WTC11 (cell line): ENCODE results near the gene DDX20. TPM values are rescaled to one million over a fixed set of nuclear protein-coding genes. Genes with fewer than 3 reads are reported as not detected.

Experiments used
- ATAC-seq: fragments of 200-7000 bp; cut with Tn5 transposase; 2 replicates; pipeline ENCODE4 v1.10.0; 2021; ENCODE audit warnings: mild to moderate bottlenecking, moderate library complexity
- CTCF ChIA-PET: fragments of 300-600 bp; sonication (Branson Sonifier 250); formaldehyde crosslinking; loops from one replicate; lab custom pipeline; 2021; ENCODE audit warnings: antibody characterized with exemption; lab: Charles Lee
- POLR2A ChIA-PET: fragments of 350-600 bp; sonication (Branson Sonifier 250); formaldehyde crosslinking; loops from one replicate; lab custom pipeline; 2021; ENCODE audit warnings: antibody characterized with exemption; lab: Charles Lee
- DNase-seq: peaks from one replicate; pipeline ENCODE4 v3.0.0; 2021; ENCODE audit warnings: low spot score
- H3K27ac Mint-ChIP-seq: 2 replicates; pipeline ENCODE4 v1.8.0; 2021; ENCODE audit warnings: mixed read lengths
- H3K27me3 Mint-ChIP-seq: 2 replicates; pipeline ENCODE4 v1.8.0; 2021; ENCODE audit warnings: low read depth, mild to moderate bottlenecking, moderate library complexity, mixed read lengths
- H3K36me3 Mint-ChIP-seq: 2 replicates; pipeline ENCODE4 v1.8.0; 2021; ENCODE audit warnings: mixed read lengths
- H3K4me1 Mint-ChIP-seq: 2 replicates; pipeline ENCODE4 v1.8.0; 2022; ENCODE audit warnings: mixed read lengths
- H3K4me3 Mint-ChIP-seq: 2 replicates; pipeline ENCODE4 v1.8.0; 2021; ENCODE audit warnings: mild to moderate bottlenecking, moderate library complexity, mixed read lengths
- H3K9me3 Mint-ChIP-seq: 2 replicates; pipeline ENCODE4 v1.8.0; 2021; ENCODE audit warnings: mixed read lengths
- ATF6 ChIP-seq: sonication (generic); formaldehyde crosslinking; IDR thresholded peaks from 2 replicates; pipeline ENCODE4 v1.8.1; 2023; ENCODE audit warnings: mild to moderate bottlenecking, missing genetic modification reagents
- CREB1 ChIP-seq: sonication (generic); formaldehyde crosslinking; IDR thresholded peaks from 2 replicates; pipeline ENCODE4 v1.8.0; 2023; ENCODE audit warnings: mild to moderate bottlenecking, missing genetic modification reagents
- E2F5 ChIP-seq: sonication (generic); formaldehyde crosslinking; IDR thresholded peaks from 2 replicates; pipeline ENCODE4 v1.8.1; 2022; ENCODE audit warnings: mild to moderate bottlenecking, moderate library complexity, missing genetic modification reagents
- EMX1 ChIP-seq: fragments of 250-450 bp; sonication (Bioruptor Pico); IDR thresholded peaks from 2 replicates; pipeline ENCODE4 v1.8.0; 2021; ENCODE audit warnings: mild to moderate bottlenecking
- ERG ChIP-seq: fragments of 250-450 bp; sonication (Bioruptor Pico); IDR thresholded peaks from 2 replicates; pipeline ENCODE4 v1.8.0; 2021; ENCODE audit warnings: mild to moderate bottlenecking
- ETV6 ChIP-seq: sonication (generic); formaldehyde crosslinking; IDR thresholded peaks from 2 replicates; pipeline ENCODE4 v1.8.1; 2022; ENCODE audit warnings: mild to moderate bottlenecking, missing genetic modification reagents
- FOXJ3 ChIP-seq: sonication (generic); formaldehyde crosslinking; IDR thresholded peaks from 2 replicates; pipeline ENCODE4 v1.9.0; 2021; ENCODE audit warnings: missing genetic modification reagents, mild to moderate bottlenecking, borderline replicate concordance
- GABPB1 ChIP-seq: sonication (generic); formaldehyde crosslinking; IDR thresholded peaks from 2 replicates; pipeline ENCODE4 v1.8.1; 2023; ENCODE audit warnings: mild to moderate bottlenecking, missing genetic modification reagents
- IRF1 ChIP-seq: sonication (generic); formaldehyde crosslinking; IDR thresholded peaks from 2 replicates; pipeline ENCODE4 v1.8.0; 2023; ENCODE audit warnings: missing genetic modification reagents
- MLX ChIP-seq: sonication (generic); formaldehyde crosslinking; IDR thresholded peaks from 2 replicates; pipeline ENCODE4 v1.8.1; 2023; ENCODE audit warnings: mild to moderate bottlenecking, missing genetic modification reagents, moderate library complexity
- MYBL2 ChIP-seq: sonication (generic); formaldehyde crosslinking; IDR thresholded peaks from 2 replicates; pipeline ENCODE4 v1.8.1; 2023; ENCODE audit warnings: mild to moderate bottlenecking, moderate library complexity, missing genetic modification reagents
- OVOL2 ChIP-seq: fragments of 250-450 bp; sonication (Bioruptor Pico); IDR thresholded peaks from 2 replicates; pipeline ENCODE4 v1.9.0; 2021; ENCODE audit warnings: mild to moderate bottlenecking, borderline replicate concordance
- RORB ChIP-seq: fragments of 250-450 bp; sonication (Bioruptor Pico); IDR thresholded peaks from 2 replicates; pipeline ENCODE4 v1.9.0; 2021; ENCODE audit warnings: mild to moderate bottlenecking
- TCF7 ChIP-seq: sonication (generic); formaldehyde crosslinking; IDR thresholded peaks from 2 replicates; pipeline ENCODE4 v1.8.0; 2022; ENCODE audit warnings: mild to moderate bottlenecking, low read depth, missing genetic modification reagents, moderate library complexity
- USF2 ChIP-seq: sonication (generic); formaldehyde crosslinking; IDR thresholded peaks from 2 replicates; pipeline ENCODE4 v1.8.1; 2023; ENCODE audit warnings: mild to moderate bottlenecking, missing genetic modification reagents, moderate library complexity
- ZBTB21 ChIP-seq: sonication (generic); formaldehyde crosslinking; IDR thresholded peaks from 2 replicates; pipeline ENCODE4 v1.8.1; 2023; ENCODE audit warnings: mild to moderate bottlenecking, missing genetic modification reagents, borderline replicate concordance
- ZNF138 ChIP-seq: sonication (generic); formaldehyde crosslinking; conservative IDR thresholded peaks from 2 replicates; pipeline ENCODE4 v1.8.1; 2022; ENCODE audit warnings: mild to moderate bottlenecking, moderate library complexity, missing genetic modification reagents
- ZNF219 ChIP-seq: sonication (generic); formaldehyde crosslinking; IDR thresholded peaks from 2 replicates; pipeline ENCODE4 v1.8.0; 2023; ENCODE audit warnings: missing genetic modification reagents, mild to moderate bottlenecking, borderline replicate concordance
- ZNF263 ChIP-seq: sonication (generic); formaldehyde crosslinking; IDR thresholded peaks from 2 replicates; pipeline ENCODE4 v1.8.1; 2022; ENCODE audit warnings: low read depth, mild to moderate bottlenecking, moderate library complexity, missing genetic modification reagents
- ZNF317 ChIP-seq: sonication (generic); formaldehyde crosslinking; IDR thresholded peaks from 2 replicates; pipeline ENCODE4 v1.8.1; 2023; ENCODE audit warnings: low read depth, mild to moderate bottlenecking, moderate library complexity, missing genetic modification reagents, borderline replicate concordance
- ZNF512 ChIP-seq: sonication (generic); formaldehyde crosslinking; IDR thresholded peaks from 2 replicates; pipeline ENCODE4 v1.8.1; 2022; ENCODE audit warnings: missing genetic modification reagents, borderline replicate concordance
- ZSCAN18 ChIP-seq: fragments of 250-450 bp; sonication (Bioruptor Pico); IDR thresholded peaks from 2 replicates; pipeline ENCODE4 v2.1.2; 2022; ENCODE audit warnings: mild to moderate bottlenecking, moderate library complexity
- total RNA-seq: library from RNA; stranded (reverse); gene quantifications from 3 replicates; pipeline ENCODE4 v1.2.3, GENCODE V29; 2021

DDX20 gene
- total RNA-seq, 1 experiment from 2014 or later, result 19.3 TPM

- no peak overlapping the region for H3K27ac Mint-ChIP-seq
- H3K36me3 Mint-ChIP-seq, result no peaks in the 10 kb centered on the region
- 0 out of 2 replicates have a peak, but pooled peaks cover 4% of the 10 kb centered on the region for H3K9me3 Mint-ChIP-seq
- ChIA-PET POLR2A (no interaction called here), CTCF (interaction anchor here (1.1 kb wide), 1 partner anchor 38 kb away, joined by 3 read pairs; no protein-coding TSS in a partner anchor)
- H3K4me1 Mint-ChIP-seq, result peaks cover 22% of the 10 kb centered on the region
- TF ChIP-seq ZNF317 (no peak), TCF7 (no peak), ZNF263 (CRISPR knock-in tag) (no peak), ZNF512 (CRISPR knock-in tag) (no peak), RORB (CRISPR knock-in tag) (no peak), CREB1 (CRISPR knock-in tag) (no peak), ZSCAN18 (CRISPR knock-in tag) (no peak), EMX1 (CRISPR knock-in tag) (no peak), ZBTB21 (CRISPR knock-in tag) (no peak), OVOL2 (CRISPR knock-in tag) (no peak), ZNF138 (CRISPR knock-in tag) (no peak), MYBL2 (CRISPR knock-in tag) (no peak), ATF6 (CRISPR knock-in tag) (no peak), MLX (CRISPR knock-in tag) (no peak), ERG (CRISPR knock-in tag) (no peak)
- no peak for ATAC-seq
- no peak overlapping the region for H3K4me3 Mint-ChIP-seq
- no peak for DNase-seq
- H3K27me3 Mint-ChIP-seq, result no peaks in the 10 kb centered on the region; the same call in 1 of the 2 replicates
Observed at GRCh38 chr1:111775966-111776365, 20.3 kb downstream of the DDX20 start.

- ChIA-PET CTCF (no interaction called here), POLR2A (no interaction called here)
- no peaks in the 10 kb centered on the region; the same call in 1 of the 2 replicates for H3K27me3 Mint-ChIP-seq
- TF ChIP-seq FOXJ3 (CRISPR knock-in tag) (no peak), IRF1 (CRISPR knock-in tag) (no peak), ZSCAN18 (CRISPR knock-in tag) (no peak), USF2 (no peak), GABPB1 (no peak), E2F5 (CRISPR knock-in tag) (no peak), ETV6 (CRISPR knock-in tag) (no peak), ZNF219 (no peak)
- no peak overlapping the region for H3K4me3 Mint-ChIP-seq
- DNase-seq (no peak), ATAC-seq (no peak)
- H3K36me3 Mint-ChIP-seq, result no peaks in the 10 kb centered on the region
- H3K4me1 Mint-ChIP-seq, result peaks cover 22% of the 10 kb centered on the region
- H3K9me3 Mint-ChIP-seq, result 0 out of 2 replicates have a peak, but pooled peaks cover 4% of the 10 kb centered on the region
- H3K27ac Mint-ChIP-seq, result no peak overlapping the region
Observed at GRCh38 chr1:111776391-111776790, 20.7 kb downstream of the DDX20 start.
